NCI-H146 treated with DMSO at 0.1 percent for 48 hours (cell line): ENCODE results near the gene RASA1.

Experiments used
- DNase-seq: peaks from one replicate; lab custom pipeline; 2025; ENCODE audit not compliant: unreplicated experiment; lab: John Stamatoyannopoulos, UW

RASA1 gene

GRCh38 chr5:87400305-87400899 is 132.7 kb downstream of the RASA1 start:
- peak; percentile 4 for DNase-seq

DNA sequence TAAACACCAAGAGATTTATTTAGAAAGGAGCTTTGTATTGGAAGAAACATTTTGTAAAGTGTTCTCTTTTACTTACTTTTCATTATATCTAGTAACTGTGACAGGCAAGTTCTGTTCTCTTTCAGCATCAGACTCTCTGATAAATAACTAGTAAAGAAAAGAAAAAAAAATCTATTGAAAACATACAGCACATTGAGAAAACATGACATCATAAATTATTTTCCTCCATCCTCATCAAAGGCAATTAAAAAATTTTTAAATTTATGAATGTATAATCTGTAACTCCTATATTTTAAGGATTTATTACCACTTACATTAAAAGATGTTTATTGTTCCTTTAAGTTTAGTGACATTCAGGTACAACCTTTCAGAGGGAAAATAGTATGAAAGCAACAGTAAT is 133.9 kb downstream of the RASA1 start:
- no peak for DNase-seq

DNA sequence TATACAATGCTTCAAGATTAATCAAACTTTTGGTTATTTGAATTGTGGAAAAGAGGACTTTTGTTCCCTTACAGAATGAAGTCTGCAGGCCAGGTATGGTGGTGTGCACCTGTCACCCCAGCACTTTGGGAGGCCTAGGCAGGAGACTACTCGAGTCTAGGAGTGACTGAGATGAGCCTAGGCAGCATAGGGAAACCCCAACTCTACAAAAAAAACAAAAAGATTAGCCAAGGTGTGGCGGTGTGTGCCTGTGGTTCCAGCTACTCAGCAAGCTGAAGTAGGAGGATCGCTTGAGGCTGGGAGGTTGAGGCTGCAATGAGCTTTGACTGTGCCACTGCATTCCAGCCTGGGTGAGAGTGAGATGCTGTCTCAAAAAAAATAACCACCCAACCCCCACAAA is 135.7 kb downstream of the RASA1 start:
- DNase-seq, result no peak

DNA sequence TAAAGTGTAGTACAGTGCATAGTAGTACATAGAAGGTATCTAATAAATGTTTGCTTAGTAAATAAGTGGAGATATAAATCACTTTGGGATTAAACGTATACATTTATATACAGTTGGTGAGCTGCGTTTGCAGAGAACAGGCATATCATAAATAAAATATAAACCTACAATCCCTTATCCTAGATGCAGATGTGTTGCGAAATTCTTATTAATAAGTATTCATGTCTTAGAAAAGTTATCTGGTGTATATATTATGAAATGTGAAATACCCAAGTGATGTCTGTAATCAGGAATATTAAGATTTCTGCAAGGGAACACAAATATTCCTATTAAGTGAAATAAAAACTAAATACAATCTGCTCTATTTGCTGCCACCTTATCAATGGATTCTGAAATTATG is 136.2 kb downstream of the RASA1 start:
- no peak for DNase-seq

DNA sequence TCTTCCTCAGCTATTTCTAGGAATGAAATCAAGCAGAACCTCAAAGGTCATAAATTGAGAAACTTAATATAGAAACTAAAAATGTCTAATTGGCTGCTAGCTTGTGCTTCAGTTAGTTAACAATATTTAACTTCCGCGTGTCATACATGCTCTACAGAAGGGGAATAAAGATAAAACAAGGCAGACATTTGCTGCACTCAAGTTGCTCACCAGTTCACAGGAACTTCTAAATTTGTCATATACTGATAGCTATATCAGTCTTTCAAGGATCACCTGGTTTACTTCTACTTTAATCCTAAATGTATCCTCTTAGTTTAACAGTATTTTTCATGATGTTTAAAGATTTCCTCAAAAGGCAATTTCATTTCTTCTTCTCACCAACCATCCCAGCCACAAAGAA is 136.7 kb downstream of the RASA1 start:
- DNase-seq, result no peak

- no peak for DNase-seq
Measured at GRCh38 chr5:87405472-87406155, 137.9 kb downstream of the RASA1 start.

DNA sequence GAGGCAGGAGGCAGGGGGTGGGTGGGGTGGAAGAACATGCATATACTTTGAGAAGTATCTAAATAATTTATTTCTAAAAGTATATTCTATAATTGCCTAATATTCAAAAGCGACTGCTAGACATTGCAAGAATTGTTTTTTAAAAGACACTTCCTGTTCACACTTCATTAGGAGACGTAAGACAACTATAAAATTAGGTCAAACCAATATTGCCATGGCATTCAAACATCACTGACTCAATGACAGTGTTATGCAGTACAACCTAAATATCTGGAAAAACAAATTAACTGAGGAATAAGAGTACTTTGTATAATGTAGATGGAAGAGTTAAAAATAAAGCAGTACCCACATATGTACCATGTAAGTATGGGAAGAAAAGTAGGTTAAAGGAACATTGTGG is 140.5 kb downstream of the RASA1 start:
- DNase-seq, result no peak

GRCh38 chr5:87410931-87411330 is 143.2 kb downstream of the RASA1 start:
- no peak for DNase-seq

- no peak for DNase-seq
Measured at GRCh38 chr5:87411586-87411972, 143.9 kb downstream of the RASA1 start.

GRCh38 chr5:87411973-87412629 is 144.4 kb downstream of the RASA1 start:
- DNase-seq, result peak; percentile 16

GRCh38 chr5:87412630-87413342 is 145.1 kb downstream of the RASA1 start, which contains the start of gene CCNH:
CCNH (minus strand) TSS chr5:87412930; CDS start chr5:87412794, 136 bp downstream.
- peak; percentile 88 for DNase-seq

DNA sequence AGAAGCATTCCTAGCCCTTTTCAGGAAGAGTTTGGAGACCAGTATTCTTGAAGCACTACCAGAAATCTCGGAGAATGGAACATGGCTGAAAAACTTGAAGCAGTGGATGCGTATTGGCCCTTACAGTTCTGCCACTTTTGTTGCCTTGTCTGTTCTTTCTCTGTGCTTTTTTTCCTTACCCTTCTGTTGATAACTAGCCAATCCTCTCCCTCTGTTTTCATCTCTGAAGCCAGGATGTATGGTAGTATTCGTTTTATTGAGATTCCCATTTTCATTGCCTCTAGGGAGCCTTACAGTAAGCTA is 145.6 kb downstream of the RASA1 start:
- peak; percentile 47 for DNase-seq

DNA sequence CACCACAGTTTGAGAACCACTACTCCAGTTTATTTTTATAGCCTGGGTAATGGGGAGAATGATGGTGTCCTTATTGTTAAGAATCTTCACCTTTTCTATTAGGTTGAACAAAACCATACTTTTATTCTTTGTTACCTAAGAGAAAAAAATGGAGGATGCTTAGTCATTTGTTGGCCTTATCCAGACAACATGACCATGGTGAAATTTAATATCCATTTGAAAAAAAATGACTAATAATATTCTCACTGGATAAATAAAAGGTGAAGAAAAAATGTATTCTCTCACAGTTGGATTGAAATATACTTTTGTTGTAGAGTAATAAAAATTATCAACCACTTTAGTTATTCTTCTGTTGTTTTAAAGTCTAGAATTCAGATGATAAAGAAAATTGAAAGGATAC is 150.8 kb downstream of the RASA1 start:
- no peak for DNase-seq

DNA sequence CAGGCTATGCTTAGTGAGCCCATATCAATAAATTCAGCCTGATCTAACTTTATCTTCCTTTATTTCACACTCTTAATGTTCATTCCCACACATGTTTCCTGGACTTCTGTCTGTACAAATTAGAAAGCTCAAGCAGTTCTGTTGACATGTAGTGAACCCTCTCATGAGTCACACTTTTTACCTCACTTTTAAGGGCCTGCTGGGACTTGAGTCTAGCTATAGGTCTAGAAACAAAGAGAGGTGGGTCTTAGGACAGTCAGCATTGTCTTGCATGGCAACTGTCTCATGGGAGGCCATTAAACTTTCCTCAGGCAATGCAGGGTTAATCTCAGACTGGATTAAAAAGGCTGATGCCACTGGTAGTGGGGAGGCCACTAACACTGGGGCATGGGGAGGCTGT is 153.6 kb downstream of the RASA1 start:
- DNase-seq, result no peak

GRCh38 chr5:87423755-87424154 is 156.1 kb downstream of the RASA1 start:
- no peak for DNase-seq

GRCh38 chr5:87430863-87431457 is 163.3 kb downstream of the RASA1 start:
- no peak for DNase-seq

DNA sequence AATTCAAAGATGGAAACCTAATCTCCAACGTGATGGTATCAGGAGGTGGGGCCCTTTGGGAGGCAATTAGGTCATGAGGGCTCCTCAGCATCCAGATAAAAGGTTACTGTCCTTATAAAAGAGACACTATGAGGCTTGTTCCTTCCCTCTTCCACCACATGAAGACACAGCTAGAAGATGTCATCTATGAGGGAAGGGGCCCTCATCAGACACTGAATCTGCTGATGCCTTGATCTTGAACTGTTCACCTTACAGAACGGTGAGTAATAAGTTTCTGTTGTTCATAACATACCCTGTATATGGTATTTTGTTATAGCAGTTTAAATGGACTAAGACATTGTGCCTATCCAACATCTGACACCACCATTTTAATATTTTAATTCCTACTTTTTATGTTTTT is 164.8 kb downstream of the RASA1 start:
- DNase-seq, result no peak

DNA sequence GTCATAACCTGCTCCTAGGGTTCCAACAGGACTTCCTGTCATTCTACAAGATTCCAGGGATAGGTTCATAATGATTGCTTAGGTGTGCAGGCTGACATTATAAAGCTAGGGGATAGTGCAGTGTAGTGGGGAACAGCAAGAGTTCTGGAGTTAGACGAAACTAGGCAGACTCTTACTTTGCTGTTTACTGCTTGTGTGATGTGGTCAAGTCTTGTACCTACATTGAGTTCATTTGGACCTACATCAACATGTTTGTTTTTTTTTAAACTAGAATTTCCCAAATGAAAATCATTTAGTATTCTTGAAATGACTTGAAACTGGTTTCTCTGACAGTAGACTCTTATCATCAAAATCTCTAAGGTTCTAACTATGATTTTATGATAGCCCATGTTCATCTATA is 166.3 kb downstream of the RASA1 start:
- no peak for DNase-seq

DNA sequence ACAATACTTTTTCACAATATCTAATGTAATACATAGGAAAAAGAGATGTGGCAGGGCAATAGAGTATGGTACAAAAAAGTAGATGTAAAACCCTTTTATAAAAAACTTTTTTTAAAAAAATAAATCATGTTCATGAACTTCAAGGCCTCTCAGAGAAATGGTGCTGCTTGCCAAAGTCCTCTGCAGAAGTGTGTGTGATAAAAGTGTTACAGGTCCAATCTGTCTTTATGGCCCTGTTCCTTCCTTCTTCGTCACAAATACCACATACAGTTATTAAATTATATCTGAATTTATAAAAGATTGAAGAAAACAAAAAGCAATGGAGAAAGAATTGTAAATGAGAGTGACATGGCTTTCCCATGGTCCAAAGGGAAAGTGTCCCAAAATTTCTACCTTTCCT is 166.8 kb downstream of the RASA1 start:
- no peak for DNase-seq

GRCh38 chr5:87435144-87435694 is 167.5 kb downstream of the RASA1 start:
- DNase-seq, result no peak

DNA sequence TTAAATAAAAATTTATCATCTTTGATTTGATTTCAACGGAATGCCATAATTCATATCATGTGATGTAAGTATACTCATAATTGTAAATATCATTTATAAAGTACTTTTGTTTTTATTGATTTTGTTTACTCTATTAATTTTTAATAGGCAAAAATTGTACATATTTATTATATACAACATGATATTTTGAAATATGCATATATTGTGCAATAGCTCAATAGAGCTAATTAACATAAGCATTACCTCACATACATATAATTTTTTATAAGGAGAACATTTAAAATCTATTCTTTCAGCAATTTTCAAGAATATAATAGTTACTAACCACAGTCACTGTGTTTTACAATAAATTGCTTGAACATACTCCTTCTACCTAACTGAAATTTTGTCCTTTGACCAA is 170.0 kb downstream of the RASA1 start:
- DNase-seq, result no peak
